GM23338 (cell line): ENCODE data around the gene PACC1. TPM values are rescaled to one million over a fixed set of nuclear protein-coding genes. Genes with fewer than 3 reads are reported as not detected.

Experiments used
- ATAC-seq: fragments of 200-7000 bp; cut with Tn5 transposase; 3 replicates; pipeline ENCODE4 v1.9.1; 2020
- DNase-seq: peaks from one replicate; pipeline ENCODE4 v3.0.0-alpha.2; 2015; ENCODE audit warnings: low spot score
- H2AFZ ChIP-seq: fragments of 200-600 bp; sonication (generic); 2 replicates; pipeline ENCODE4 v1.8.0; 2016; ENCODE audit warnings: antibody characterized with exemption, mild to moderate bottlenecking, moderate library complexity
- H3F3A ChIP-seq: fragments of 200-600 bp; sonication (generic); replicated peaks from 2 replicates; pipeline ENCODE4 v1.8.0; 2017; ENCODE audit warnings: antibody characterized with exemption, mixed run types, low read depth
- H3K27ac ChIP-seq: fragments of 200-600 bp; sonication (generic); 2 replicates; pipeline ENCODE4 v1.6.1; 2016; ENCODE audit warnings: low read depth
- H3K27me3 ChIP-seq: fragments of 200-600 bp; sonication (generic); 2 replicates; pipeline ENCODE4 v1.8.0; 2016; ENCODE audit warnings: mild to moderate bottlenecking, mixed run types, moderate library complexity; ENCODE audit not compliant: insufficient read depth
- H3K36me3 ChIP-seq: fragments of 200-600 bp; sonication (generic); 2 replicates; pipeline ENCODE4 v1.8.0; 2016; ENCODE audit warnings: mild to moderate bottlenecking; ENCODE audit not compliant: insufficient read depth
- H3K4me1 ChIP-seq: fragments of 200-600 bp; sonication (generic); 2 replicates; pipeline ENCODE4 v1.8.0; 2016; ENCODE audit warnings: mild to moderate bottlenecking, moderate library complexity; ENCODE audit not compliant: insufficient read depth
- H3K4me2 ChIP-seq: fragments of 200-600 bp; sonication (generic); 2 replicates; pipeline ENCODE4 v1.7.1; 2017; ENCODE audit warnings: mixed run types
- H3K4me3 ChIP-seq: fragments of 200-600 bp; sonication (generic); 2 replicates; pipeline ENCODE4 v1.6.1; 2016; ENCODE audit warnings: mixed run types
- H3K79me2 ChIP-seq: fragments of 200-600 bp; sonication (generic); replicated peaks from 2 replicates; pipeline ENCODE4 v1.8.0; 2017; ENCODE audit warnings: mild to moderate bottlenecking; ENCODE audit not compliant: insufficient read depth
- H3K9me2 ChIP-seq: fragments of 200-600 bp; sonication (generic); 2 replicates; pipeline ENCODE4 v1.8.0; 2017; ENCODE audit not compliant: insufficient read depth
- H4K20me1 ChIP-seq: fragments of 200-600 bp; sonication (generic); replicated peaks from 2 replicates; pipeline ENCODE4 v1.8.0; 2017; ENCODE audit warnings: mild to moderate bottlenecking; ENCODE audit not compliant: insufficient read depth
- H3K27ac Mint-ChIP-seq: 2 replicates; pipeline ENCODE4 v1.8.0; 2020; ENCODE audit warnings: inconsistent platforms, mild to moderate bottlenecking, moderate library complexity, mixed read lengths
- H3K27me3 Mint-ChIP-seq: 3 replicates; pipeline ENCODE4 v1.8.0; 2022; ENCODE audit warnings: low read depth, mild to moderate bottlenecking, moderate library complexity, mixed read lengths, inconsistent platforms; ENCODE audit not compliant: insufficient read depth, poor library complexity
- H3K36me3 Mint-ChIP-seq: 3 replicates; pipeline ENCODE4 v1.8.0; 2021; ENCODE audit warnings: low read depth, mild to moderate bottlenecking, inconsistent platforms, moderate library complexity, mixed read lengths
- H3K4me1 Mint-ChIP-seq: 3 replicates; pipeline ENCODE4 v1.8.0; 2020; ENCODE audit warnings: mild to moderate bottlenecking, inconsistent platforms, mixed read lengths
- H3K4me3 Mint-ChIP-seq: 3 replicates; pipeline ENCODE4 v1.8.0; 2021; ENCODE audit warnings: moderate library complexity, mild to moderate bottlenecking, inconsistent platforms, mixed read lengths
- H3K9me3 Mint-ChIP-seq: 3 replicates; pipeline ENCODE4 v1.8.0; 2020; ENCODE audit warnings: moderate library complexity, mild to moderate bottlenecking, inconsistent platforms, mixed read lengths
- CREB1 ChIP-seq: fragments of 250-450 bp; sonication (Bioruptor Pico); IDR thresholded peaks from 2 replicates; pipeline ENCODE4 v1.5.0; 2020; ENCODE audit warnings: low read depth, mild to moderate bottlenecking, moderate library complexity
- CTCF ChIP-seq, 2 experiments: fragments of 200-600 bp in 1 of 2; sonication (generic) in 1 of 2; conservative IDR thresholded peaks; 2 replicates each; pipeline versions ENCODE4 v1.5.1 to v1.6.1; 2016 to 2017; ENCODE audit warnings: antibody characterized with exemption in 2 of 2, low read depth in 2 of 2, mild to moderate bottlenecking in 2 of 2, moderate library complexity in 1 of 2
- EZH2 ChIP-seq: fragments of 200-600 bp; sonication (generic); IDR thresholded peaks from one replicate; pipeline ENCODE4 v1.8.0; 2017; ENCODE audit warnings: antibody characterized with exemption, mild to moderate bottlenecking, low read depth; ENCODE audit not compliant: unreplicated experiment
- EZH2phosphoT487 ChIP-seq: fragments of 200-600 bp; sonication (generic); IDR thresholded peaks from one replicate; pipeline ENCODE4 v1.8.1; 2018; ENCODE audit warnings: antibody characterized with exemption; ENCODE audit not compliant: unreplicated experiment
- JUNB ChIP-seq: IDR thresholded peaks from one replicate; pipeline ENCODE4 v1.6.1; 2016; ENCODE audit warnings: antibody characterized with exemption; ENCODE audit not compliant: unreplicated experiment
- NANOG ChIP-seq: IDR thresholded peaks from 2 replicates; pipeline ENCODE4 v1.6.1; 2016; ENCODE audit warnings: antibody characterized with exemption, borderline replicate concordance
- REST ChIP-seq: IDR thresholded peaks from one replicate; pipeline ENCODE4 v1.6.1; 2018; ENCODE audit warnings: antibody characterized with exemption; ENCODE audit not compliant: unreplicated experiment
- STAT1 ChIP-seq: IDR thresholded peaks from one replicate; pipeline ENCODE4 v1.6.1; 2016; ENCODE audit warnings: antibody characterized with exemption; ENCODE audit not compliant: unreplicated experiment
- ZNF114 ChIP-seq: fragments of 250-450 bp; sonication (Bioruptor Pico); IDR thresholded peaks from 2 replicates; pipeline ENCODE4 v1.5.0; 2020; ENCODE audit warnings: mild to moderate bottlenecking, moderate library complexity
- ZNF331 ChIP-seq: fragments of 250-450 bp; sonication (Bioruptor Pico); IDR thresholded peaks from 2 replicates; pipeline ENCODE4 v1.5.0; 2020; ENCODE audit warnings: low read depth, mild to moderate bottlenecking, moderate library complexity
- ZNF462 ChIP-seq: fragments of 250-450 bp; sonication (Bioruptor Pico); IDR thresholded peaks from 2 replicates; pipeline ENCODE4 v1.5.0; 2020; ENCODE audit warnings: mild to moderate bottlenecking, moderate library complexity
- polyA plus RNA-seq: library from polyadenylated mRNA; unstranded; fragments of >200 nt; fragmentation: Nextera tagmentation; extraction: Ambion mirVana; gene quantifications from 2 replicates; pipeline ENCODE4 v1.2.1, GENCODE V29; 2016
- total RNA-seq: library from RNA; depleted of rRNA; stranded (reverse); fragments of >200 nt; shearing (Covaris generic); gene quantifications from 2 replicates; pipeline ENCODE4 v1.2.3, GENCODE V29; 2014
- TF ChIP-seq, protein P1 (sequence below): IDR thresholded peaks from 2 replicates; pipeline ENCODE4 v1.6.1; 2016; ENCODE audit warnings: antibody characterized with exemption

PACC1 gene
- total and polyA plus RNA-seq, 2 experiments from 2014 or later, result 17.1 to 18.0 TPM

GRCh38 chr1:212447478-212447877, 32.8 kb upstream of the PACC1 start:
- DNase-seq (no peak), ATAC-seq (no peak)
- H2AFZ ChIP-seq, result no peak overlapping the region
- no peaks in the 10 kb centered on the region for H3K36me3 ChIP-seq
- no peak overlapping the region for H3K4me3 ChIP-seq
- no peaks in the 10 kb centered on the region; the same call in 2 of the 3 replicates for H3K4me1 Mint-ChIP-seq
- no peaks in the 10 kb centered on the region for H3K4me1 ChIP-seq
- peaks cover 8% of the 10 kb centered on the region for H3K27me3 Mint-ChIP-seq
- H3K27me3 ChIP-seq, result no peaks in the 10 kb centered on the region
- H3K4me3 Mint-ChIP-seq, result no peak overlapping the region
- H3K27ac ChIP-seq, result no peak overlapping the region
- no peaks in the 10 kb centered on the region for H3K79me2 ChIP-seq
- H3K27ac Mint-ChIP-seq, result no peak overlapping the region
- no peaks in the 10 kb centered on the region for H3F3A ChIP-seq
- H3K9me2 ChIP-seq, result no peaks in the 10 kb centered on the region
- no peak overlapping the region for H3K4me2 ChIP-seq
- no peaks in the 10 kb centered on the region for H3K9me3 Mint-ChIP-seq
- no peaks in the 10 kb centered on the region for H4K20me1 ChIP-seq
- H3K36me3 Mint-ChIP-seq, result no peaks in the 10 kb centered on the region; the same call in 2 of the 3 replicates
- TF ChIP-seq STAT1 (no peak), EZH2phosphoT487 (no peak), EZH2 (no peak), REST (no peak), ZNF114 (CRISPR knock-in tag) (no peak), JUNB (no peak), CREB1 (CRISPR knock-in tag) (no peak), ZNF462 (CRISPR knock-in tag) (no peak), CTCF (conservative IDR thresholded peaks at IDR 0.05; ENCODE audit: low read depth in 2 of 2) (no peak), NANOG (no peak), ZNF331 (CRISPR knock-in tag) (no peak)
- TF ChIP-seq, protein P1, sequence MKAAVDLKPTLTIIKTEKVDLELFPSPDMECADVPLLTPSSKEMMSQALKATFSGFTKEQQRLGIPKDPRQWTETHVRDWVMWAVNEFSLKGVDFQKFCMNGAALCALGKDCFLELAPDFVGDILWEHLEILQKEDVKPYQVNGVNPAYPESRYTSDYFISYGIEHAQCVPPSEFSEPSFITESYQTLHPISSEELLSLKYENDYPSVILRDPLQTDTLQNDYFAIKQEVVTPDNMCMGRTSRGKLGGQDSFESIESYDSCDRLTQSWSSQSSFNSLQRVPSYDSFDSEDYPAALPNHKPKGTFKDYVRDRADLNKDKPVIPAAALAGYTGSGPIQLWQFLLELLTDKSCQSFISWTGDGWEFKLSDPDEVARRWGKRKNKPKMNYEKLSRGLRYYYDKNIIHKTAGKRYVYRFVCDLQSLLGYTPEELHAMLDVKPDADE, result no peak
